IMR-90 (cell line): ENCODE results near the gene HPSE2. TPM values are rescaled to one million over a fixed set of nuclear protein-coding genes. Genes with fewer than 3 reads are reported as not detected.

Experiments
- ATAC-seq: fragments of 200-7000 bp; cut with Tn5 transposase; 2 replicates; pipeline ENCODE4 v1.9.1; 2020; ENCODE audit warnings: low read depth, mild to moderate bottlenecking, moderate library complexity
- BruUV-seq: library from RNA; stranded (reverse); fragments of 400-500 nt; replicated peaks from 2 replicates; lab custom pipeline; 2021; lab: Mats Ljungman, UMichigan
- CTCF ChIA-PET: fragments of 300-600 bp; formaldehyde crosslinking; extraction: SDS; loops from one replicate; lab custom pipeline; 2021; ENCODE audit warnings: antibody characterized with exemption; lab: Yijun Ruan, JAX
- POLR2A ChIA-PET: fragments of 300-600 bp; sonication (Branson Sonifier 250); formaldehyde crosslinking; loops from one replicate; lab custom pipeline; 2022; ENCODE audit warnings: antibody characterized with exemption; ENCODE audit not compliant: unreplicated experiment; lab: Charles Lee
- DNase-seq: peaks from one replicate; pipeline ENCODE4 v3.0.0; 2013
- H2AFZ ChIP-seq: replicated peaks from 2 replicates; pipeline ENCODE3; 2013; ENCODE audit warnings: low read length, mild to moderate bottlenecking; ENCODE audit not compliant: poor library complexity
- H2AK5ac ChIP-seq: 2 replicates; pipeline ENCODE4 v1.6.1; 2013; ENCODE audit warnings: low read depth, low read length, inconsistent platforms
- H2AK9ac ChIP-seq: replicated peaks from 2 replicates; pipeline ENCODE3; 2013; ENCODE audit warnings: mild to moderate bottlenecking, low read depth, low read length, moderate library complexity; ENCODE audit not compliant: poor library complexity
- H2BK120ac ChIP-seq: 2 replicates; pipeline ENCODE4 v1.6.1; 2013; ENCODE audit warnings: low read depth, low read length, inconsistent platforms
- H2BK15ac ChIP-seq: 3 replicates; pipeline ENCODE4 v1.6.1; 2013; ENCODE audit warnings: low read depth, low read length, inconsistent platforms
- H2BK20ac ChIP-seq: 2 replicates; pipeline ENCODE4 v1.6.1; 2013; ENCODE audit warnings: low read depth, mild to moderate bottlenecking, inconsistent platforms, low read length, moderate library complexity
- H2BK5ac ChIP-seq: 2 replicates; pipeline ENCODE4 v1.6.1; 2013; ENCODE audit warnings: mild to moderate bottlenecking, low read depth, low read length, inconsistent platforms; ENCODE audit not compliant: poor library complexity, severe bottlenecking
- H3K14ac ChIP-seq: replicated peaks from 2 replicates; pipeline ENCODE4 v1.6.1; 2013; ENCODE audit warnings: low read depth, low read length, inconsistent platforms
- H3K18ac ChIP-seq: 2 replicates; pipeline ENCODE4 v1.6.1; 2013; ENCODE audit warnings: low read depth, low read length, control low read depth
- H3K23ac ChIP-seq: 2 replicates; pipeline ENCODE4 v1.6.1; 2013; ENCODE audit warnings: low read depth, low read length, inconsistent platforms
- H3K27ac ChIP-seq: 2 replicates; pipeline ENCODE4 v1.5.1; 2013; ENCODE audit warnings: mild to moderate bottlenecking, control low read depth, low read length; ENCODE audit not compliant: insufficient read depth
- H3K27me3 ChIP-seq: 2 replicates; pipeline ENCODE4 v1.6.1; 2013; ENCODE audit warnings: low read length; ENCODE audit not compliant: control insufficient read depth, insufficient read depth
- H3K36me3 ChIP-seq: 2 replicates; pipeline ENCODE4 v1.6.1; 2013; ENCODE audit warnings: low read length, mixed read lengths; ENCODE audit not compliant: control insufficient read depth, insufficient read depth
- H3K4ac ChIP-seq: 2 replicates; pipeline ENCODE4 v1.6.1; 2013; ENCODE audit warnings: low read depth, low read length, inconsistent platforms
- H3K4me1 ChIP-seq: 2 replicates; pipeline ENCODE4 v1.6.1; 2013; ENCODE audit warnings: low read length, mixed read lengths; ENCODE audit not compliant: control insufficient read depth, insufficient read depth
- H3K4me2 ChIP-seq: 2 replicates; pipeline ENCODE4 v1.6.1; 2013; ENCODE audit warnings: low read depth, mild to moderate bottlenecking, control low read depth, low read length, moderate library complexity
- H3K4me3 ChIP-seq: 2 replicates; pipeline ENCODE4 v1.5.1; 2013; ENCODE audit warnings: low read depth, mild to moderate bottlenecking, control low read depth, low read length, moderate library complexity; ENCODE audit not compliant: insufficient read depth
- H3K56ac ChIP-seq: 2 replicates; pipeline ENCODE4 v1.6.1; 2013; ENCODE audit warnings: low read length, inconsistent platforms; ENCODE audit not compliant: insufficient read depth; ENCODE audit errors: extremely low read depth
- H3K79me1 ChIP-seq, 2 experiments: 2 replicates each; pipeline ENCODE4 v1.6.1; 2013; ENCODE audit warnings: low read length in 2 of 2, inconsistent platforms in 1 of 2, low read depth in 1 of 2
- H3K9ac ChIP-seq: 2 replicates; pipeline ENCODE4 v1.6.1; 2013; ENCODE audit warnings: low read depth, low read length, control low read depth
- H3K9me1 ChIP-seq: 2 replicates; pipeline ENCODE4 v1.6.1; 2013; ENCODE audit warnings: low read length, inconsistent platforms; ENCODE audit not compliant: insufficient read depth
- H3K9me3 ChIP-seq: 2 replicates; pipeline ENCODE4 v1.6.1; 2013; ENCODE audit warnings: low read length; ENCODE audit not compliant: control insufficient read depth, insufficient read depth
- H4K20me1 ChIP-seq: 2 replicates; pipeline ENCODE4 v1.6.1; 2013; ENCODE audit warnings: low read length, inconsistent platforms; ENCODE audit not compliant: insufficient read depth
- H4K5ac ChIP-seq: 2 replicates; pipeline ENCODE4 v1.6.1; 2013; ENCODE audit warnings: mild to moderate bottlenecking, low read depth, low read length, control low read depth
- H4K8ac ChIP-seq, 2 experiments: 2 replicates each; pipeline ENCODE4 v1.6.1; 2013; ENCODE audit warnings: low read depth in 2 of 2, low read length in 2 of 2, control low read depth in 1 of 2, inconsistent platforms in 1 of 2
- H4K91ac ChIP-seq: 2 replicates; pipeline ENCODE4 v1.6.1; 2013; ENCODE audit warnings: low read depth, low read length, inconsistent platforms; ENCODE audit not compliant: insufficient read depth
- CHD1 ChIP-seq: IDR thresholded peaks from 2 replicates; pipeline ENCODE4 v1.6.1; 2012; ENCODE audit warnings: low read depth, low read length, improper control_type of control experiment
- FOS ChIP-seq: fragments of 150-350 bp; IDR thresholded peaks from 2 replicates; pipeline ENCODE4 v1.6.1; 2016; ENCODE audit warnings: low read depth, low read length
- MXI1 ChIP-seq: IDR thresholded peaks from 2 replicates; pipeline ENCODE4 v1.6.1; 2012; ENCODE audit warnings: low read depth, mild to moderate bottlenecking, low read length, moderate library complexity, borderline replicate concordance
- RFX5 ChIP-seq: IDR thresholded peaks from 2 replicates; pipeline ENCODE4 v1.8.0; 2012; ENCODE audit warnings: low read depth, mild to moderate bottlenecking, low read length, moderate library complexity
- WGBS, 2 experiments: methylation state at CpG; one replicate each; pipeline versions ENCODE4 v1.1.5 to v1.1.7; 2013; ENCODE audit warnings: missing lambda C conversion rate in 2 of 2; ENCODE audit not compliant: insufficient read length in 1 of 2; ENCODE audit errors: extremely low coverage in 2 of 2; 5-methylcytosine and 5-hydroxymethylcytosine counted together
- dilution Hi-C: fragments of 300-500 bp; cut with HindIII; formaldehyde crosslinking; loops from one replicate; pipeline ENCODE4 v1.14.3; 2018; ENCODE audit warnings: low sequenced_read_pairs; ENCODE audit not compliant: unreplicated experiment
- in situ Hi-C: fragments of 300-500 bp; cut with MboI; formaldehyde crosslinking; loops from 3 replicates; pipeline ENCODE4 v1.14.3; 2019; ENCODE audit warnings: low sequenced_read_pairs, inconsistent platforms, mixed read lengths
- intact Hi-C: fragments of 100-400 bp; cut with micrococcal nuclease; formaldehyde crosslinking; loops from 2 replicates; pipeline ENCODE4 v1.10.0; 2022
- polyA plus RNA-seq, 3 experiments: library from polyadenylated mRNA; depleted of rRNA; stranded (reverse); fragments of >200 nt; gene quantifications; 2 replicates each; pipeline ENCODE4 v1.2.3, GENCODE V29; 2012; ENCODE audit warnings: low replicate concordance in 1 of 3
- total RNA-seq: library from RNA; depleted of rRNA; stranded (reverse); fragments of >200 nt; gene quantifications from 2 replicates; pipeline ENCODE4 v1.2.3, GENCODE V29; 2012
- TF ChIP-seq, protein P1 (sequence below): fragments of 150-350 bp; IDR thresholded peaks from 2 replicates; pipeline ENCODE4 v1.6.1; 2016; ENCODE audit warnings: low read depth, mild to moderate bottlenecking, low read length, moderate library complexity, borderline replicate concordance
- TF ChIP-seq, protein P2 (sequence below): conservative IDR thresholded peaks from 2 replicates; pipeline ENCODE4 v1.5.1; 2012; ENCODE audit warnings: mild to moderate bottlenecking, low read depth, low read length, improper control_type of control experiment

The HPSE2 gene
- total and polyA plus RNA-seq, 2 of the 4 experiments (the other 2 are of a cell fraction): not detected

DNA sequence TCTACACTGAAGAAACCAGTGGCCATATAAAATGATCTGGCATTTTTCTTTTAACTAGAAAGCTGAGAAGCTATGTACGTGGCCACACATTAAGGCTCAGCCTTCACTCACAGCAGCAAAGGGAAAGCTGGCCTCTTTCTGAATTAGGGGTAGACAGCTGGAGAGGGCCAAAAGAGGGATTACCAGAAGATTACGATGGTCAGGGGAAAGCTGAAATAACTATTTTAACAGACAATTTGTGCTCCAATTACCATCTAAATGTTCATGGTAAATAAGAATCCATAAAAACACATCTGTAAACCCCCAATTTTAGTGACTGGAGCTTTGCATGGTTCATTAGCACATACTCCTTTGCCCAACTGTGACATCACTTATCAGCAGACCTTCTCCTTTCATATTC is 314.3 kb downstream of the HPSE2 start:
- Histone ChIP-seq H2BK120ac (peak overlapping the region; percentile 32; the same call in 1 of the 2 replicates), H3K4ac (peak overlapping the region; percentile 28; the same call in 1 of the 2 replicates), H3K79me1 (no peaks in the 10 kb centered on the region), H3K27ac (peak overlapping the region; percentile 58; the same call in 1 of the 2 replicates), H2AK5ac (peak overlapping the region; percentile 51; the same call in 1 of the 2 replicates), H4K91ac (peak overlapping the region; percentile 39; the same call in 1 of the 2 replicates), H3K9me3 (no peaks in the 10 kb centered on the region), H4K8ac (peak overlapping the region; percentile 18 to 21; a peak in 1 of 4 replicates), H3K23ac (no peak overlapping the region), H4K5ac (peak overlapping the region; percentile 36), H3K9ac (no peak overlapping the region), H3K14ac (no peak overlapping the region), H2AK9ac (no peak overlapping the region), H3K56ac (no peak overlapping the region), H2BK15ac (no peak overlapping the region), H3K36me3 (no peaks in the 10 kb centered on the region), H3K4me3 (no peak overlapping the region), H2AFZ (no peak overlapping the region), H2BK20ac (peak overlapping the region; percentile 83), H3K4me2 (no peak overlapping the region), H3K9me1 (peaks cover 6% of the 10 kb centered on the region; the same call in 1 of the 2 replicates), H3K18ac (peak overlapping the region; percentile 92), H4K20me1 (no peaks in the 10 kb centered on the region), H3K27me3 (no peaks in the 10 kb centered on the region), H3K4me1 (peaks cover 9% of the 10 kb centered on the region), H2BK5ac (peak overlapping the region; percentile 40)
- no peak for DNase-seq
- no peak for TF ChIP-seq CHD1
- TF ChIP-seq, protein P1, sequence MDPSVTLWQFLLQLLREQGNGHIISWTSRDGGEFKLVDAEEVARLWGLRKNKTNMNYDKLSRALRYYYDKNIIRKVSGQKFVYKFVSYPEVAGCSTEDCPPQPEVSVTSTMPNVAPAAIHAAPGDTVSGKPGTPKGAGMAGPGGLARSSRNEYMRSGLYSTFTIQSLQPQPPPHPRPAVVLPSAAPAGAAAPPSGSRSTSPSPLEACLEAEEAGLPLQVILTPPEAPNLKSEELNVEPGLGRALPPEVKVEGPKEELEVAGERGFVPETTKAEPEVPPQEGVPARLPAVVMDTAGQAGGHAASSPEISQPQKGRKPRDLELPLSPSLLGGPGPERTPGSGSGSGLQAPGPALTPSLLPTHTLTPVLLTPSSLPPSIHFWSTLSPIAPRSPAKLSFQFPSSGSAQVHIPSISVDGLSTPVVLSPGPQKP: no peak
- TF ChIP-seq FOS: no peak
- TF ChIP-seq RFX5: no peak
- TF ChIP-seq MXI1: no peak
- TF ChIP-seq, protein P2, sequence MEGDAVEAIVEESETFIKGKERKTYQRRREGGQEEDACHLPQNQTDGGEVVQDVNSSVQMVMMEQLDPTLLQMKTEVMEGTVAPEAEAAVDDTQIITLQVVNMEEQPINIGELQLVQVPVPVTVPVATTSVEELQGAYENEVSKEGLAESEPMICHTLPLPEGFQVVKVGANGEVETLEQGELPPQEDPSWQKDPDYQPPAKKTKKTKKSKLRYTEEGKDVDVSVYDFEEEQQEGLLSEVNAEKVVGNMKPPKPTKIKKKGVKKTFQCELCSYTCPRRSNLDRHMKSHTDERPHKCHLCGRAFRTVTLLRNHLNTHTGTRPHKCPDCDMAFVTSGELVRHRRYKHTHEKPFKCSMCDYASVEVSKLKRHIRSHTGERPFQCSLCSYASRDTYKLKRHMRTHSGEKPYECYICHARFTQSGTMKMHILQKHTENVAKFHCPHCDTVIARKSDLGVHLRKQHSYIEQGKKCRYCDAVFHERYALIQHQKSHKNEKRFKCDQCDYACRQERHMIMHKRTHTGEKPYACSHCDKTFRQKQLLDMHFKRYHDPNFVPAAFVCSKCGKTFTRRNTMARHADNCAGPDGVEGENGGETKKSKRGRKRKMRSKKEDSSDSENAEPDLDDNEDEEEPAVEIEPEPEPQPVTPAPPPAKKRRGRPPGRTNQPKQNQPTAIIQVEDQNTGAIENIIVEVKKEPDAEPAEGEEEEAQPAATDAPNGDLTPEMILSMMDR: no peak
- in situ Hi-C loops (no loop called here), intact Hi-C loops (no loop called here), dilution Hi-C loops (no loop called here)
- ATAC-seq: no peak
- CTCF ChIA-PET: no interaction called here
- WGBS, 2 experiments: no CpG with 5 or more reads among the region's 2 CpGs
- POLR2A ChIA-PET: no interaction called here
- BruUV-seq: no TSS peak
